ENCODE data around the gene FER1L5.

Gene FER1L5

DNA sequence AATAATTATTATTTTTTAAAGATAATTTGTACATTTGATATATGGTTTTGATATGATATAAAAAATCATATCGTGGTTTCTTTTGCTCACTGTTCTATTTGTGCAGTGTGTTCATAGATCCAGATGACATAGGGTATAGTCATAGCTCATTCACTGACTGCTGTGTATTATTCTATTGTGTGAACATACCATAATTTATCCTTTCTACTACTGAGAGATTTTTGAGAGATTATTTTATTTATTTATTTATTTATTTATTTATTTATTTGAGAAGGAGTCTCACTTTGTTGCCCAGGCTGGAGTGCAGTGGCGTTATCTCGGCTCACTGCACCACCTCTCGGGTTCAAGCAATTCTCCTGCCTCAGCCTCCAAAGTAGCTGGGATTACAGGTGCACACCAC is 39.0 kb downstream of the FER1L5 start:
- DNase-seq (ENCODE audit: low spot score), result no peak

DNA sequence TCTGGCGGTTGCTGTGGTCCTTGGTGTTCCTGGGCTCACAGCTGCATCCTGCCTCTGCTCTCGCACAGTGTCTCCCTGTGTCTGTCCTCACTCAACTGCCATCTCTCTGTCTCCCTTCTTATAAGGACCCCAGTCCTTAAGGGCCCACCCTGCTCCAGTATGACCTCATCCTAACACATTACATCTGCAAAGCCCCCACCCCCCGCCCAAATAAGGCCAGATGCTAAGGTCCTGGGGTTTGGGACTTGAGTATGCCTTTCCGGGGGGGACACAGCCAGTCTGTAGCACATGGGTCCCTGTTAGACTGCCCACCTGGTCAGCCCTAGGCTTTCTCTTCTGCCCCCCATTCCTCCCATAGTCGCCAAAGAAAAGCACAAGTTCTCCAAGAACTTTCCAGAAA is 40.7 kb downstream of the FER1L5 start:
- DNase-seq (ENCODE audit: low spot score), result no peak

DNA sequence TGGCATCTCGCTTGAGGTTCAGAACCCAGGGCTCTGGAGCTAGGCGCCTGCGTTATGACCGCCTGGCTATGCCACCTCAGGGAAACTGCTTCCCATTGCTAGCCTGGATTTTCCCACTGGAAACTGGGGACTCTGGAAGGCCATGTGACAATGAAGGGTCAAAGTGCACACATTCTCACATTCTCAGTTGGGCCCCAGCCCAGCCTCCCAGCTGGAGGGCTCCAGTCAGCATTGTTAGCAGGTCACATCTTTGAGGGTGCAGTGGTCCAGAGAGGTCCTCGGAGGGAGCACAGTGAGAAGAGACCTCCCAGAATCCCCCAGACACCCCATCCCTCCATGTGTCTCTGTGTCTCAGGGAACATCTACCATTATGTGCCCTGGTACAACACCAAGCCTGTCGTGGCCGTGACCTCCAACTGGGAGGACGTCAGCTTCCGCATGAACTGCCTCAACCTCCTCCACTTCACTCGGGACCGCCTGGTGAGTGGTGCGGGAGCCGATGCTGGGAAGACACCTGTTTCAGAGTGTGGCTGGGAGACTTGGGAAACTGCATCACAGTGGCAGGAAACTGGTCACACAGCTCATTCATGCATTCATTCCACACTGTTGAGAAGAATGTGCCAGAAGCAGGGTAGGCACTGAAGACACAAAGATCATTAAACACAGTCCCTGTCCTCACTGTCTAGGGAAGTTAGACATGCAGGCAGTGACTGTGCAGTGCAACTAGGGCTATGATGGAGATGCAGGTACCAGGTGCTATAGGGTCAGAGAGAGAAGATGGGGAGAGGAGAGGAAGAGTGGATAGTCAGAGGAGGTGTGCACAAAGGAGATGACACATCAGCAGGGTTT is 41.6 kb downstream of the FER1L5 start:
- DNase-seq (ENCODE audit: low spot score), result no peak

DNA sequence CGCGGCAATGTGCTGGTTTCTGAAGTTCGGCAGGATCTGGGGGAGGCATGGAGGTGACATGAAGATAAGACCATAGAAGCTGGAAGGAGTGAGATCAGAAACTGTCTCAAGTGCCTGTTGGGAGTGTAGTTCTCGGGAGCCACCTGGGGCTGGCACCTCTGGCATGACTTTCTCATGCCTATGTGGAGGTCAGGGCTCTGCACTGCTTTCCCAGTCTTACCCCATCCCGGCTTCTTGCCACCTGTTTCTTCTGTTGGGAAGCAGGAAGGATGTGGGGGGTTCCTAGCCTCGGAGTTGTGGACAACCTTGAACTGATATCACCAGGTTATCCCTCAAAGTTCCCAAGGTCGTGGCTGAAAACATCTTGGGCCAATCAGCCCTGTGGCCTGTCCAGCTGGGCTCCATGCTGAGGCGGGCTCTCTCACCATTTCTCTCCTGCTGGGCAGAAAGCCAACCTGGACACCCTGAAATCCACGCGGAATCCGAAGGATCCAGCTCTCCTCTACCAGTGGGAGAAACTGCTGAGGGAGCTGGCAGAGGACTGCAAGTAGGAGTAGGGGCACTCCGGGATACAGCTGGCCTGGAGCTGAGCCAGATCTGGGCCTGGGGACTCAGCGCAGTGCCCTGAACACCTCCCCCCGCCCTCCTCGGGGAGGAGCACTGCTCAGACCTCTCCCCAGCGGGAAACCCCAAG is 42.5 kb downstream of the FER1L5 start:
- DNase-seq (ENCODE audit: low spot score), result no peak

DNA sequence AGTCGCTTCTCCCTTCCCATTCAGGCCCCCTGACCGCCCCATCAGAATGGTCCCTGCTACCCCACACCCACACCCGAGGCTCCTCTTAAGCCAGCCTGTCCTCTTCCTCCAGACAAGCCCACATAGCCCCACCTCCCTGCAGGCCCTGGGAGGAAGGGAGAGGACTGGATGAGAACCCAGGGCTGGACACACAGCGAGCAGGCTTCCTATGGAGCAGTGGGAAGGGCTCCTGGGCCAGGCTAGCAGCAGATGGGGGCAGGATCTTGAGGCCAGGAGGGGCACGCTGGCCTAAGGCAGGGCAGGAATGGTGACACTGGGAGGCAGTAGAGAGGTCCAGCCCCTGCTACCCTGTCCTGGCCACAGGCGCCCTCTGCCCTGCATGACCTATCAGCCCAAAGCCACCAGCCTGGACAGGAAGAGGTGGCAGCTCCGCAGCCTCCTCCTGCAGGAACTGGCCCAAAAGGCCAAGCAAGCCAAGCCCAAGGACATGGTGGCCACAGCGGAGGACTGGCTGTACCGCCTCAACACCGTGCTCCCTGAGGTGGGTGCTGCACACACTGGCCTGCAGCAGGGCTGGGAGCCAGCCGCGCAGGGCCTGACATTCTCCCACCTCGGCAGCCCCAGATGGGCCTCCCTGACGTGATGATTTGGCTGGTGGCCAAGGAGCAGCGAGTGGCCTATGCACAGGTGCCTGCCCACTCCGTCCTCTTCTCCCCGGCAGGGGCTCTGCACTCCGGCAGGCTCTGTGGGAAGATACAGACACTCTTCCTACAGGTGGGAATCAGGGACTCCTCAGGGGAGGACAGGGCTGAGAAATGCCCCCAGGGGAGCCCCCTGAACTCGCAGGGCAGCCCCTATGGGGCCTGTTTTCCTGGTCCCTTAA is 43.3 kb downstream of the FER1L5 start:
- DNase-seq (ENCODE audit: low spot score), result no peak

DNA sequence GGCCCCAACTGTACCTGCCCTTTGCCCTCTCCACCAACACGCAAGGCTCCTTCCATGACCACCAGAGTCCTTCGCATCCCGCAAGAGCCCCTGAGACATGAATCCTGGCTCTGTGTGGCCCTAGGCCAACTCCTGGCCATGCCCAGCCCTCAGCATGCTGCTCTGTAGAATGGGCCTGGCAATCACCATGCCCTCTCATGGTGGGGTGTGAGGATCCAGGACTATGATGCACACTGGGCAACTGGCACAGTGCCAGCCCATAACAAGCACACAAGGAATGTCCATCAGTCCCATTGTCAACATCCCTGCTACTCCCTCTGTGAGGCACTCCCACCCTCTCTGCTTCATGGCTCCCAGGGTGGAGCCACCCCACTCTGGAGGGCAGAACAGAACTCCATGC is 44.7 kb downstream of the FER1L5 start:
- DNase-seq (ENCODE audit: low spot score), result no peak

DNA sequence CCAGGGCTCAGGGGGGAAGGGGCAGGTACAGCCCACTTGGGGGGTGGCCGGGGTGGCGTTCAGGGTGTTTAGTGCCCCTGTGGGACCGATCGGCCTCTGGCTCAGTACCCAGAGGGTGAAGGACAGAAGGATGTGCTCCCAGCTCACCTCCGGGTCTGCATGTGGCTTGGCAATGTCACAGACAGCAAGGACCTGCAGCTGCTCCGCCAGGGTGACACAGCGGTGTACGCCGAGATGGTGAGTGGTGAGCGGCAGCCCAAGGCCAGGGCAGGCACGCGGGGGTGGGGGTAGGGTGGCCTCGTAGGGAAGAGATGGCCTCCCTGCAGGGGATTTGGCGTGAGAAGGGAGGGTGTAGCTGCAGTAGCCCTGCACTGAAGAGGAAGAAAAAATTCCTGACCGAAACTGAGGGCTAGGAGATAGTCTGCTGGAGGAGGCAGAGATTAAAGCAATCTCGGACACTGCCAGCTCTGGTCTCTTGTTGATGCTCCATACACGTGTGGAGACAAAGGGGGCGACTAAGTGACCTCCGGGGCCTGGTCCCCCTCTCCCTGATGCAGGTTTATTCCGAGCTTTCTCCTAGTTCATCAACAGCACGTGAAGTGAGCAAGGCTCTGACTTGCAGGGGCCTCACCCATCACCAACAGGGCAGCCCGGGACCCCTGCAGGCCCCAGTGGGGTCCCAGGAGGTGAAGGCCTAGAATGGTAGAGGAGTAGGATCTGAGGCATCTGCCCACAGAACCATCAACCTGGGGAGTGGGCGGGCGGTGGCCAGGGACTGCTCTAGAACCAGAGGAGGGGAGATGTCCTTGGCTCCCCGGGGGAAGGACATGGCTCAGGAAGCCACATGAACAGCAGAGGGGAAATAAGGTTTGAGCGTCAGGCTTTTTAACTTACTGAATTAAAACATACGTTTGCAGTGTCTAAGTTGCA is 45.4 kb downstream of the FER1L5 start:
- no peak for DNase-seq (ENCODE audit: low spot score)

DNA sequence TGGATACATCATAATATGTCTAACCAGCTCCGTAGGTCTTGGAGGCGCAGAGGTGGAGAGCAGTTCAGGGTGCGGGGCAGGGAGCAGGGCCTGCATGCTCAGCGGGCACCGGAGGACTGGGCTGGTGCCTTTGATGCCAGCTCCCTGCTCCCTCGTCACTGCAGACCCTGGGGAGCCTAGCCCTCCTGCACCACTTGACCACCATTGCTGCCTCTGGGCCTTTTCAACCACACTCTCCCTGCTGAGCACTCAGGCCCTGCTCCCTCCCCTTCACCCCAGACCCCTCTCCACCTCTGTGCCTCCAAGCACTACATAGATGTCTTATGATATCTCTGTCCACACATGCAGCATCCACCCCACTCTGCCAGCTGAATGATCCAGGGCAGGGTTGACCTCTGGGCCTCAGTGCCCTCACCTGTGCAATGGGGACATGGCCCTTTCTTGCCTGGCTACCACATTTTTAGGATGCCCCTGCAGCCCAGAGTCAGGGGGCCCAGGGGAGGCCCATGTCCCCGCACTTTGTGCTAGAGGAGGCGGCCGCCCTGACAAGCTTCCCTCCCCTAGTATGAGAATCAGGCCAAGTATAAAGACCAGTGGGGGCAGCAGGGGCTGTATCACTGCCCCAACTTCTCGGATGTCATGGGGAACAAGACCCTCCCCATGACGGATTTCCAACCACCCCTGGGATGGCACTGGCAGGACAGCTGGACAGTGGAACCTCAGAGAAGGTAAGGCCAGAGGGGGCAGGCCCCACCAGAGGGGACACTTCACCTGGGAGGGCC is 46.3 kb downstream of the FER1L5 start:
- no peak for DNase-seq (ENCODE audit: low spot score)

DNA sequence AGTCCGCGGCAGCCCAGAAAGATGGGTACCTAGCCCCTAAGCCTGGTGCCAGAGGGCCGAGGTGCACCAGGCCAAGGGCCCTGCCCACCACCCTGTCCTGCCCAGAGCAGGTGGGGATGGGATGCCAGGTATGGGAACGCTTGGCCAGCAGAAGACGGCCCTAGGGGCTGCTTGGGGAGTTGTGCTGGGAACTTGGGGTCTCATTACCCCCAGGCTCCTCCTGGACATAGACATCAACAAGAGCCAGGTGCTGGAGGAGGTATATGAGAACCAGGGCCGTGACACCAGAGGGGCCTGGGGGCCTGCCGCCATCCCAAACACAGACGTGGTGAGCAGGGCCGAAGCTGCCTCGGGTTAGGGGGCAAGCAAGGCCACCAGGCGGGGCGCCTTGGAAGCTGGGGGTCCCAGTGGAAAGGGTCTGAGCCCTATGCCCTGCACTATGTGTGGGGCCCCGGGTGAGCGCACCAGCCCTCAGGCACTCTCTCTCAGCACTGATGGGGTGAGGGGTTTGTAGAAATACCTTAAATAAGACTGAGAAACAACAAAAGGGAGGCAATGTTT is 46.9 kb downstream of the FER1L5 start:
- no peak for DNase-seq (ENCODE audit: low spot score)

DNA sequence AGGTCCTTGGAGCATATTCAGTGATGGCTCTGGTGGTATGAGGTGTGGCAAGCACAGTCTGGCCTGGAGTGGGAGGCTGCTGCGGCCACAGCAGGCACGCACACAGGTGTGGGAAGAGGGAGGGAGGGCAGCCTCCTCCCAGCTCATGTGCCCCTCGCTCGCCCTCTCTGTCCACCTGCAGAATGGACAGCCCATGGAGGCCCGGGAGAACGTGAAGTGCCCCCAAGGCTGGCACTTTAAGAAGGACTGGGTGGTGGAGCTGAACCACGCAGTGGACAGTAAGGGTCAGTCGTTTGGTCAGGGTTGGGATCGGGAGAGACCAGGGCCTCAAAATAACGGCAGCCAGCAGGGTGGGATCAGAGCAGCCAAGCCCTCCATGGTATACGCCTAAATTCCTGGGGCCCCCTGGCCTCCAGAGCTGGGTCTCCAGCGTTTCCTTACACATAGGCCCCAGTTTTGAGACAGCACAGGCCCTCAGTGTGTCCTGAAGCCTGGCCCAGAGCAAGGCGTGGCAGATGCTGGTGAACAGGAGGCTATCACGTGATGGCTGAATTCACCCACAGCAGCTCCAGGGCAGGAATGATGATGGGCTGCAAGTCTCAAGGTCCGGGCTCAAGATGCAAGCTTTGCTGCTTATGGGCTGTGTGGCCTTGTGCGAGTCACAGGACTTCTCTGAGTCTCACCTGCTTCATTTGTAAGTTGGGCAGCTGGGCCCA is 47.9 kb downstream of the FER1L5 start:
- DNase-seq (ENCODE audit: low spot score), result no peak

DNA sequence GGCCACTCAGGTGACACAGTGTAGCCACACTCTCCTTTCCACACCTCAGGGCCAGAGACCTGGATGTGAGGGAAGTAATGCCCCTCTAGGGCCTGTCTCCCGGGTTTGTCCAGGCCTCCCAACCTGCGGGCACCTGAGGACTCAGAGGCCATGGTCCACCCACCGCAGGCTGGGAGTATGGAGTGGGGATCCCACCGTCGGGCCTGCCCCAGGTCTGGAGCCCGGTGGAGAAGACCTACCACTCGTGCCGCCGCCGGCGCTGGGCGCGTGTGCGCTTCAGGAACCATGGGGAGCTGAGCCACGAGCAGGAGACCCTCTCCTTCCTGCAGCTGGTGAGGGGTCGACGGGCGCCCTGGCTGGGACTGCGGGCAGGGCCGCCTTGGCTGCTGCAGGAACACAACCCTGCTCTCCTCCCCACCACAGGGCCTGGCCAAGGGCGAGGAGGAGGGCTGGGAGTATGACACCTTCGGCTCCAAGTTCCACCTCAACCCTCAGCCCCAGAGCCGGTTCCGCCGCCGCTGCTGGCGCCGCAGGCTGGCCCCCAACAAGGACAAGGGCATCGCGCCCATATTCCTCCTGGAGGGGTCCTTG is 48.6 kb downstream of the FER1L5 start:
- no peak for DNase-seq (ENCODE audit: low spot score)

DNA sequence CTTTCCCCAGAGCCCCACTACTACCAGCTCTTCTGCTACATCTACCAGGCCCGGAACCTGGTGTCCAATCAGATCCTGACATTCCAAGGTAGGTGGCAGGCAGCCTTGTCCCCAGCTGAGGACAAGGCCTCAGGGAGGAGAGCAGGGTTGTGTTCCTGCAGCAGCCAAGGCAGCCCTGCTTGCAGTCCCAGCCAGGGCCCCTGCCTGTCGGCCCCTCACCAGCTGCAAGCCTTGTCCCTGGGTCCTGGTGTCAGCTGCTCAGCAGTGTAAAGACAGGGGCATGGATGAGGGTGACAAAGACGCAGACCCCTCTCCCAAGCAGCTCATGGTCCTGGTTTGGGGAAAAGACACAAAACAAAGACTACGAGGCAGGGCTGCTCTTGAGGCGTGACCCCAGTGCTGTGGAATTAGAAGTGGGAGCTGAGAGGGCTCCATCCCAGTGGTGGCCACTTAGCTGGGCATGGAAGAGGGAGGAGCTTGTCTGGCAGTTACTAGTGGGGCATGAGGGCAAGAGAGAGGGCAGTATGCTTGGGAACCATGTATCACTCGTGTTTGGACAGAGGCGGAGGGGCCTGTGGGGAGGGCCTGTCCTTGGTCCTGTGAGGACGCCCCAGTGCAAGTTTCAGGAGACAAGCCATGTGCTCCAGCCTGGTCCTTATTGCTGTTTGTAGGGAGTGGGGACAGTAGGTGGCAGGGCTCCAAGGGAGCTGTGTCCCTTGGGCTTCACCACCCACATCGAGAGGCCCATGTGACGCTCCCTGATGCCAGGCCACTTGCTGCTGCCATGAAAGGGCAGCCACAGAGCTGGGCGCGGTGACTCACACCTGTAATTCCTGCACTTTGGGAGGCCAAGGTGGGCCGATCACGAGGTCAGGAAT is 49.8 kb downstream of the FER1L5 start:
- no peak for DNase-seq (ENCODE audit: low spot score)

DNA sequence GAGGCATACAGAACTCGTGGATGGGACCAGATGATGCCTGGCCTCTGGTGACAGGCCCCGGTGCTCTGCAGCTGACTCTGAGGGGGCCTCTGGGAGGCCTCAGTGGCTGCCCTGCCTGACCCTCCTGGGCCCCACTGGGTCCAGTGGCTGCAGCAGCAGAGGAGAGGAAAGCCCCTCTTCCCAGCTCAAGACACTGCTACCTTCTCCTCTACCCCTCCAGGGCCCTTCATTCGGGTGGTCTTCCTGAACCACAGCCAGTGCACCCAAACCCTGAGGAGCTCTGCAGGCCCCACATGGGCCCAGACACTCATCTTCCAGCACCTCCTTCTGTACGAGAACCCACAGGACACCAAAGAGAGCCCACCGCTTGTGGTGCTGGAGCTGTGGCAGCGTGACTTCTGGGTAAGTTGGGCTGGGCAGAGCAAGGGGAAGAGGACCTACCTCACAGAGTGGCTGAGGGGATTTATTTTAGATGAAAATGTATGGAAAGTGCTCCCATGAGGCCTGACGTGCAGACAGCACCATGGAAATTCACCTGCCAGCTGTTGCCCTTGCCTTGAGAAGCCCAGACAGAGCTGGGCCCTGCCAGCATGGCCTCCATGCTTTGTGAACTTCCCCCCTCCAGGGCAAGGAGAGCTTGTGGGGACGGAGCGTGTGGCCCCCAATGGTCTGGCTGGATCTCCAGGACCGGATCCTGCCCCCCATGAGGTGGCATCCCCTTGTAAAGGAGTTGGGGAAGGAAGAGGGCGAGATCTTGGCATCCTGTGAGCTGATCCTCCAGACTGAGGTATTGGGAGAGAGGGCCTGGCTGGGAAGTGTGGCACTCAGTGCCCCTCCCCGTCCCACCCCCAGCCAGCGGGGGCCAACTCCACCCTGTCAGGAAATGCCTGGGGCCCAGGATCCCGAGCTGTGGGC is 51.0 kb downstream of the FER1L5 start:
- no peak for DNase-seq (ENCODE audit: low spot score)

DNA sequence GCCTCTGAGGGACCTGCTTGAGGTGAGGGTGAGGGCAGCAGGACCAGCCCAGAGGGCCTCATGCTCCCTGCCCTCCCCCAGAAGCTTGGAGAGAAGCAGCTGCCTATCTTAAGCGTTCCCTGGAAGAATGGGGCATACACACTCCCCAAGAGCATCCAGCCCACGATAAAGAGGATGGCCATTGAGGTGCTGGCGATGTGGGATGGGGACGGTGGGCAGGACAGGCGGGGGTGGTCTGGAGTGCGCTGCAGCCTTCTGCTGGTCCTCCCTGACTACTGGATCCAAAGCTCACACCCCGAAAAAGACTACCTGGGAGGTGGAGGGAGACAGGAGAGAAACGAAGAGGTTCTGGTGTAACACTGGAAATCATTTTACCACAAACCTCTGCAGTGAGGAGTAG is 51.7 kb downstream of the FER1L5 start:
- no peak for DNase-seq (ENCODE audit: low spot score)

DNA sequence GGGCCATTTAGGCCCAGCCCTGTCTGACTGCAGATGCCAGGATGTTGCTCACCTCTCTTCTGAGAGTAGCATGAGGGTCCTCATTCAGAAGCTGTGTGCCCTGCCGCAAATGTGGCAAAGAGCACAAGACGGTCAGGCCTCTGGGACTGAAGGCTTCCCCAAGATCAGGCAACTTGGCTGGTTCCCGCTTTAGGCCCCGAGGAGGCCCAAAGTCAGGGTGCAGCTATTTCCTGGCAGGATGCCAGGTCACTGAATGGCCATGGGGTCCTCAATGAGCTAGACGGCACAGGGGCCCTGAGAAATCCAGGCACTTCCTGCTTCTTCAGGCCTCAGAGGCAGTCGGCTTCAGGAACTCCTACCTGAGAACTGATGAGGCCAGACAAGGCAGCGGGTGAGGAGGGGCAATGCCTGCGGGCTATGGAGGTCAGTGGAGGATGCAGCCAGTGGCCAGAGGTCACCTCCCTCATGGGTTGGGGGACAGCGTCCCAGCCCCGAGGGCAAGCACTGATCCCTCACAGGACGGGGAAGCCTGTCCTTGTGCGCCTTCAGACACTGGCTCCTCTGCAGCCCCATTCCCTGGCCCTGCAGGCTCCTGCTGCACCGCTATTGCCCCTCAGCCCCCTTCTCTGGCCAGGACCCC is 52.4 kb downstream of the FER1L5 start:
- DNase-seq (ENCODE audit: low spot score), result no peak

DNA sequence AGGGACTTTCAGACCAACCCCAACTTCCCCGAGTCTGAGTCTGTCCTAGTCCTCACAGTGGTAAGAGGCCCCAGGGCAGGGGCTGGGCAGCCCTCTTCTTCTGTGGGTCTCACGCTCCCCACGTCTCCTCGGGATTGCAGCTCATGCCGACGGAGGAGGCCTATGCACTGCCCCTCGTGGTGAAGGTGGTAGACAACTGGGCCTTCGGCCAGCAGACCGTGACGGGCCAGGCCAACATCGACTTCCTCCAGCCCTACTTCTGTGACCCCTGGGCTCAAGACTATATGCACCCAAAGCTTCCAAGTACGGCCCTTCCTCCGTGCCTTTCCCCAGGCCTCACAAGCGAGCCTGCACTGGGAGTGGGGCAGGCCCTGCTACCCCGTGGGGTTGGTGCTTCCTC is 53.0 kb downstream of the FER1L5 start:
- no peak for DNase-seq (ENCODE audit: low spot score)

DNA sequence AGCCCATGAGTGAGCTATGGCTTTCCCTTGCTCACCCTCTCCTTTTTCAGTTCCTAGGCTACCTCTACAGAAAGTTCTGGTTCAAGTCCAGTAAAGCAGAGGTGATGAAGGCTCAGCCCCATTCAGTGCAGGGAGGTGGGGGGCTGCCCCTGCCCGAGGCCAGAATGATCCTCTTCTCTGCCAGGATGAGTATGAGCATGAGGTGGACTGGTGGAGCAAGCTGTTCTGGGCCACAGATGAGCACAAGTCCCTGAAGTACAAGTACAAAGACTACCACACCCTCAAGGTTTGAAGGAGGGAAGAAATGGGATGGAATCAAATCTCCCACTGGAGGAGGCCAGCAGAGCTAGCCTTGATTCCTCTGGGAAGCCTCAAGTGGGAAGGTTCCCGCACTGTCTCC is 54.9 kb downstream of the FER1L5 start:
- no peak for DNase-seq (ENCODE audit: low spot score)
